ENCODE results near the gene CCDC188. TPM values are rescaled to one million over a fixed set of nuclear protein-coding genes. Genes with fewer than 3 reads are reported as not detected.

The CCDC188 gene
- total RNA-seq, 2 donors from 2014 or later, result 0.22 to 0.32 TPM

DNA sequence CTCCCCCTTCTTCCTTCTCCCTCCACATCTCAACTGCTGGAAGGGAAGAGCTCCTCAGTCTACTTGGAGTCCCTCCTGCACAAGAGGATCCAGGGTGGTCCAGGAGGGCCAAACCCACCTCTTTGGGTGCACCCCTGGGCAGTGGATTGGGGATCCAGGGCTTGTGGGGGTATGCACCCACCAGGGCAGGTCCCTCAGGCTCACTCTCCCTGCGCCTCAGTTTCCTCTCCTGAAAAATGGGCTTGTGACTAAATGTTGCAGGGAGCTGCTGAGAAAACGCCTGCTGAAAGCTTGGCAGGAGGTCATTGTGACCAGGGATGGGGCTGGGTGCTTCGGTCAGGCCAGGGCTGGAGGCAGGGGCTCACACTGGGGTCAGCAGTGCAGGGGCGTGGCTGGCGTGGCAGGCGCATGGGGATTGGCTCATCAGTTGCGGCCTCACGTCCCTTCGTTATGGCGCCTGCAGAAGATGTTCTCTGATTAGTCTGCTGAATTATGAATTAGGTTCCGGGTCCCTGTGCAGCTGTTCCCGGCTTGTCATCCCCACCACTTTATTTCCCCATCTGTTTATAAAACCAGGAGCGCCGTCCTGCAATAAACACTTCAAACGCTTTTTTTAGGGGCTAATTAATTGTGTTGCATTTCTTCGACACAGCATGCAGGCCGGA lies 25.7 kb upstream of the CCDC188 start:
- Histone ChIP-seq H3K27me3 (no peaks in the 10 kb centered on the region), H3K36me3 (no peaks in the 10 kb centered on the region), H3K9ac (ENCODE audit: low read depth in 2 of 2, low read length in 2 of 2) (no peak overlapping the region), H3K9me3 (no peaks in the 10 kb centered on the region), H3K27ac (no peak overlapping the region), H3K4me3 (no peak overlapping the region), H3K4me1 (no peaks in the 10 kb centered on the region)
- no peak for TF ChIP-seq CTCF (IDR thresholded peaks at IDR 0.05)
- DNase-seq, result no peak
- intact Hi-C loops (cut with DNase I), result no loop called here

DNA sequence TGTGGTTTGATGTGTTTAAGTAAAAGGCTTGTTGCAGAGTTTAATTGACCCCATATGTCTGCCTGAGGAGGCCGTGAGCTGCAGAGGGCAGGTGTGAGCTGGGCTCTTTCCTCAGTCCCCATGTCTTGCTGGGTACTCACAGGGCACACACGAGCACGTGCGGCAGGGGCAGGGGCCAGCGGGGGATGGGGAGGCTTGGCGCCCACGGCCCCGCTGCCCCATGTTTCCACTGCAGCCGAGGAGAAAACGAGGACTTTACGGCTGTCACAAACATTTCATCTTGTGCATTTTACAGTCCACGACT lies 24.7 kb upstream of the CCDC188 start:
- H3K4me3 ChIP-seq, result no peak overlapping the region
- intact Hi-C loops (cut with DNase I), result no loop called here
- no peak for DNase-seq
- no peaks in the 10 kb centered on the region for H3K9me3 ChIP-seq
- no peak for TF ChIP-seq CTCF (IDR thresholded peaks at IDR 0.05)
- H3K27ac ChIP-seq, result no peak overlapping the region
- H3K27me3 ChIP-seq, result no peaks in the 10 kb centered on the region
- H3K36me3 ChIP-seq, result no peaks in the 10 kb centered on the region
- no peaks in the 10 kb centered on the region for H3K4me1 ChIP-seq
- H3K9ac ChIP-seq (ENCODE audit: low read depth in 2 of 2, low read length in 2 of 2), result no peak overlapping the region

- TF ChIP-seq CTCF (IDR thresholded peaks at IDR 0.05), result no peak
- DNase-seq, result no peak
- H3K4me3 ChIP-seq, result no peak overlapping the region
- intact Hi-C loops (cut with DNase I), result no loop called here
- no peak overlapping the region for H3K27ac ChIP-seq
- H3K9ac ChIP-seq (ENCODE audit: low read depth in 2 of 2, low read length in 2 of 2), result no peak overlapping the region
- no peaks in the 10 kb centered on the region for H3K36me3 ChIP-seq
- H3K27me3 ChIP-seq, result no peaks in the 10 kb centered on the region
- no peaks in the 10 kb centered on the region for H3K9me3 ChIP-seq
- no peaks in the 10 kb centered on the region for H3K4me1 ChIP-seq
Observed at GRCh38 chr22:20174785-20175596, 24.1 kb upstream of the CCDC188 start.

GRCh38 chr22:20173772-20174171 lies 22.9 kb upstream of the CCDC188 start:
- no peak overlapping the region for H3K9ac ChIP-seq (ENCODE audit: low read depth in 2 of 2, low read length in 2 of 2)
- intact Hi-C loops (cut with DNase I), result no loop called here
- DNase-seq, result no peak

DNA sequence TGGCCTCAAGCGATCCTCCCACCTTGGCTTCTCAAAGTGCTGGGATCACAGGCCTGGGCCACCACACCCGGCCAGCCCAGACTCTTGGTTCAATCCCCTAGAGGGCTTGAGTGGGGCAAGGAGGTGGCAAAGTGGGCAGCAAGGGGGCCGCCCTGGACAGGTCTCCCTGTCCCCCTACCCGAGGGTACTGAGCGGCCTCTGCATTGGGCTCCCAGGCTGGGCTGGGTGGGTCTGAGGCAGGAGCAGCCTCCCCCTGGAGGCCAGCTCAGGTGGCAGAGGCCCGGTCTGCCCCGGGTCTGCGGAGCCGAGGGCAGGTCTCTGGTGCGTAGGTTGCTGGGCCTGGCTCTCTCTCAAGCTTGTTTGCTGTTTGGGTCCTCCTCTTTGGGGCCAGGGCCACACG lies 22.4 kb upstream of the CCDC188 start:
- H3K36me3 ChIP-seq, result no peaks in the 10 kb centered on the region
- TF ChIP-seq CTCF (IDR thresholded peaks at IDR 0.05), result no peak
- H3K9me3 ChIP-seq, result no peaks in the 10 kb centered on the region
- no peaks in the 10 kb centered on the region for H3K4me1 ChIP-seq
- intact Hi-C loops (cut with DNase I), result no loop called here
- no peak for DNase-seq
- H3K9ac ChIP-seq (ENCODE audit: low read depth in 2 of 2, low read length in 2 of 2), result no peak overlapping the region
- H3K27ac ChIP-seq, result no peak overlapping the region
- no peaks in the 10 kb centered on the region for H3K27me3 ChIP-seq
- H3K4me3 ChIP-seq, result no peak overlapping the region

More at GRCh38 chr22:20173772-20174171, 22.9 kb upstream of the CCDC188 start:
- H3K27me3 ChIP-seq, result no peaks in the 10 kb centered on the region
- no peak overlapping the region for H3K4me3 ChIP-seq
- H3K4me1 ChIP-seq, result no peaks in the 10 kb centered on the region
- no peak overlapping the region for H3K27ac ChIP-seq
- H3K9me3 ChIP-seq, result no peaks in the 10 kb centered on the region
- TF ChIP-seq CTCF (IDR thresholded peaks at IDR 0.05), result no peak
- H3K36me3 ChIP-seq, result no peaks in the 10 kb centered on the region
